Epidermal melanocyte (primary cell): ENCODE results near the gene HCFC1.

ENCODE experiments used
- DNase-seq: peaks from one replicate; pipeline ENCODE4 v3.0.0; 2011; ENCODE audit warnings: low spot score; ENCODE audit not compliant: insufficient read length

HCFC1 gene

DNA sequence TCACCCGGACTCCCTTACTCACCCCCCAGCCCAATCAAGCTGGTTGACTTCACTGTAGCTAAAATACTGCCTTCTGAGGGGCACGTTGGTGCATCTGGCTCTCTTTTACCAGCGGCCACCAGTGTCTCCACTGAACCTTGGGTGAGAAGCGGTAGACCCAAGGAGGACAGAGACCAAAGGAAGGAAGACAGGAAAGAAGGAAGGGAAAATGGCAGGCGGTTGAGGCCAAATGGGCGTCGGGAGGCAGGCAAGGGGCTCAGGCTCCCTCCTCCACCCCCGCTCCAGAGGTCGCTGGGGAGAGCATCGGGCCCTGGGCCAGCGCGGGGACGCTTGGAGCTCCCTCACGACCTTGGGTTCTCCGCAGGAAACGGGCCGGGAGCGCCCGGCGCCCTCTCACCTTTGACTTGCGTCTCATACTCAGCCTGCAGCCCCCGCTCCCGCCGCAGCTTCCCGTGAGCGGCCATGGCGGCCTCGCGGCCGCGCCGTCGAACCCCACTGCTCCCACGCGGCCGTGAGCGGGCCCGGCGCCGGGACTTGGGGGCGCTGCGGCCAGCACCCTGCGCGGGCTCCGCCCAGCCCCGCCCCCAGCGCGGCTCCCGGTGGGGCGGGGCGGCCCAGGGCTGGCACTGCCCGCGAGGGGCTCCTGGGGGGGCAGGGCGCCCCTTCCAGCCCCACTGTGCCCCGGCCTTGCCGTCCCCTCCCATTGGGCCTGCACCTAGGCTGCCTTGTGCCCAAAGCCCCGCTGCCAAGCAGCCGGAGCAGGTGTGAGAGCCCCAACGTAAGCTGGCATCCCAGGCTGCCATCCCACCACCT lies 45.7 kb downstream of the HCFC1 start, which contains the start of gene ARHGAP4:
Gene ARHGAP4 (minus strand): TSS at position 526 of the 813 bp plus-strand sequence. CDS start 62 bp downstream, at position 464.
- DNase-seq: no peak

DNA sequence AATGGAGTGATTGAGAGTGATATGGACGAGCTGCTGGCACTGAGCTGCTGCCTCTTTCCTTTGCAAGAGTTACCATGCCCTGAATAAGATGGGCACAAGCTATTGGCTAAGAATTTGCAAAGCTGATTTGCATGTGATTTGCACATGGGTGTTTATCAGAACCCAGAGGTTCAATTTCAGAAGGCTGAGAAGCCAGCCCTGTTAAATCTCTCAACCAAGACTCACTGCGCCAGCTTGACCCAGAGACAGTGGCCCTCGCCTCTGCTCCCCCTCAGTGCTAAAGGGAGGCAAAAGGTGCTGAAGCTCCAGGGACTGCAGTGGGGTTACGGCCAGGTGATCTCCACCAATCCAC lies 46.3 kb downstream of the HCFC1 start:
- DNase-seq: no peak

DNA sequence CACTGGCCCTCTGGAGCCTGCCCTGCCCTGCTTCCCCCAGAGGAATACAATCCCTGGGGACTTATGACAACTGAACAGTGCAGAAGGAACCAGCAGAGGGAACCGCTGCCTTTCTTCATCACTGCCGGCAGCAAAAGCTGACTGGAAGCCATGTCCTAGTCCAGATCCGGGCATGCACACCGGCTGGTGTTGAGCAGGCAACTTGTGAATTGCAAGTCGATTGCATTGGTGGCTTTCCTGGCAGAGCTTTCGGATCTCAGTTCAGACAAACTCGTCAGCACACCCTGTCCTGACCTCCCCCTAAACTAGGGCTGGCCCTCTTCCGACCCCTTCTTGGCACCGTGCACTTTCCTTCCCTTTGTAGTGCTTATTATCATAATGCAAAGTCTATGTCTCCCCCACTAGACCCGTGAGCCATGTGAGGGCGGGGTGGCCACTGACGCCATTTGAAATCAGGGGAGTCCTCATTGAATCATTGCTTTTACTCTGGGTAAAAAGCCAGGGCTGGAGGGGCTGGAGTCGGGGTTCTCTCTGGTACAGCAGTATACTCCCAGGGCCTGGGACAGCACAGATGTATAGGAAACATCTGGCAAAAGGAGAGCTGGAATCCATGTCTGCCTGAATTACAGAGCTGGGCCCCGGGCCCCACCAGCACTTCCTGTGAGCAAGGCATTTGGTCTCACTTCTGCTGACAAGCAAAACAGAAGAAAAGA lies 47.3 kb downstream of the HCFC1 start:
- peak; percentile 28 for DNase-seq

DNA sequence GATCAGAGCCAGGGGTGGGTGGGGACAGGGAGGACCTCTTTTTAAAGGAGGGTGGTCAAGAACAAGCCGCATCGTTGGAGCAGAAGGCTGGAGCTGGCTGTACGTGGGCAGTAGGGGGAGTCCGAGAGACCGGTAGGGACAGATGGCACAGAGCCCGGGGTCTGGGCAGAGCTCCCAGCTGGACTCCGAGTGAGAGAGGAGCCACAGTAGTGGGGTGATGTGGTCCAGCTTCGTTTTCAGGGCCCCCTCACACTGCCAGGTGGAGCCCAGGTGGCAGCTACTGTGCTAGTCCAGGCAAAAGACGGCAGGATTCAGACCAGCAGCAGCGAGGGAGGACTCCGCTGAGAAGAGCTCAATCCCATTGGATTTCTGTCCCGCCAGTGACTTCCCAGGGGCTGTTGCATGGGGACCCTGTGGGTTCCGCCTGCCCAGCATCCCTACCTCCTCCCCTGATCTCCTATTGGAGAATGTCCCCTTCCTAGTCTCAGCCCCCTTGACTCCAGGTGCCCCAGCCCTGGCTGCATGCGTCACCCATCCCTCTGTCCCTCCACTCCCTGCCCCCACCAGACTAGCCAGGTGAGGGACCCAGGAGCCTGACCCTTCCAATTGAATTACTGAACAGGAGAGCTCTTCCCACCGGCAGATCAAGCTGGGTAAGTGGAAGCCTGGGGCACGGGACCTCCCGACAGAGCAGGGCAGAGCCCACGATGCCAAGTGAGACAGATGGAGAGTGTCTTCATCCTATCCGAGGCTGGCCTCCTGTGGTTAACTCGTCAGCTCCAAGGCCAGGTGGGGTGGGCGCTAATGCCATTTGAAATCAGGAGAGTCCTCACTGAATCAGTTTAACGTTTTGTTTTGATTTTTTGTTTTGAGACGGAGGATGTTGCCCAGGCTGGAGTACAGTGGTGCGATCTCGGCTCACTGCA lies 48.4 kb downstream of the HCFC1 start:
- DNase-seq: peak; percentile 34

DNA sequence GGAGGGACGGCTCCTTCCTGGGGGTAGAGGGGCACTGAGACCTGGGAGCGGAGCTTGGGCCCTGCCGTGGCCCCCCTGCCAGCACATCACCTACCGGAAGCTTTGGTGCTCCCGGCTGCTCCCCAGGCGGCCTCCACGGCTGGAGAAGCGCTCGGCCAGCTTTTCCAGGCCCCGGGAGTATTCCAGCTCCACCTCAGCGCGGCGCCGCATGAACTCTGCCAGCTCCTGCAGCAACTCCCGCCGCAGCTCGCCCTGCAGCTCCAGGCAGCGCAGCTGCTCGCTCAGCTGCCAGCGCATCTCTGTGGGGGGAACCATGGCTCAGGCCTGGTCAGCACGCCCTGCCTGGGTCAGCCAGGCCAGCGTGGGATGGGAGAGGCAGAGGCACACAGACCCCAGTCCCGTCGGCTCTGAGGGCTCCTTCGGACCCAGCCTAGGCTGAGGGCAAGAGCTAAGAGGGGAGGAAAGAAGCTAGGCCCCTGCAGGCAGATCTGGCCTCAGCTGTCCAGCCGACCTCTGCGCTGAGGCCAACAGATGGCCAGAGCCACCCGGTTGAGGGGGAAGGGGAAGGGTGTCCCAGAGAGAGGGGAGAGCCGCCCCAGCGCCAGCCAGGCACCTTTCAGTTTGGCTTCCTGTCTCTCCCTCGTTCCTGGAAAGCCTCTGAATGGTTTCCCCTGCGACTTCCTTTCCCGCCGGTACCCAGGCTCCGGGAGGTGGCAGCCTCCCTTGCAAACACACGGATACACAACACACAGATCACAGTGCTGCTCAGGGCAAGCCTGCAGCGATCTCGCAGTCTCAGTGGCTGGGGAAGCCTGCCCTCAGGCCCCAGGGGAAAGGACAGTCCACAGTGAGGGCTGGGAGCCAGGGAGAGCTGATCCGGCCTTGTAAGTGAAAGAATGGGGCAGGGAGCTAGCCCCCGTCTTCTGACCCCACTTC lies 49.8 kb downstream of the HCFC1 start:
- DNase-seq: no peak

DNA sequence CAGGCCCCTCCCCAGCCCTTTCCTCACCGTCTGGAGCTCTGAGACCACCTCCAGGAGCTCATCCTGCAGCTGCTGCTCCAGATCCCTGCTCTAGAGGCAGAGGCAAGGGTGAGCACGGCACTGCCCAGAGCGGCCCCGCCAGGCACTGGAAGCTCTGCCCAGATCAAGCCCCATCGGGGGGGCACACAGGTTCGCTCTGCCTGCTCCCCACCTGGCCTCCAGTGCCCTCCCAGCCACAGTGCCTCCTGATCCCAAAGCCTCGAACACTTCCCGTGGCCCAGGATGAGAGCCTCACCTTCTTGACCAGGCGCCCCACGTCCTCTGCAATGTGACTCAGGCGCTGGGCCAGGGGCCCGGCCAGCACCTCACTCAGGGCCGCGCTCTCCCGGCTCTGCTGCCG lies 50.5 kb downstream of the HCFC1 start:
- no peak for DNase-seq

DNA sequence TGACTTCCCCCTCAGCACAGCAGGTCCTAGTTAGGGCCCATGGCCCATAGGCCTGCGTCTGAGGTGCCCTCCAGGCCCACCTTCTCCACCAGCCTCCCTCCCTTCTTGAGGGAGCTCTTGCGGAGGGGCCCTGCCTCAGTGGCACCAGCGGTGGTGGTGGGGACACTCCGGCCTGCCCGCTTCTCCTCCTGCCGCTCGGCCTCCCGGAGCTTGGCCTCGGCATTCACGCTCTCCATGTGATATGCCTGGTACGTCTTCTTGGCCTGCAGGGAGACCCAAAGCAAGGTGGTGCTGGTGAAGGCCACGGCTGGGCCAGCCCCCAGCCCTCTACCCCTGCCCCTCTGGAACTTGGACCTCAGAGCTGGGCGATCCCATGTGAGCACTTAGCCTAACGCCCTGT lies 51.1 kb downstream of the HCFC1 start:
- DNase-seq: no peak

DNA sequence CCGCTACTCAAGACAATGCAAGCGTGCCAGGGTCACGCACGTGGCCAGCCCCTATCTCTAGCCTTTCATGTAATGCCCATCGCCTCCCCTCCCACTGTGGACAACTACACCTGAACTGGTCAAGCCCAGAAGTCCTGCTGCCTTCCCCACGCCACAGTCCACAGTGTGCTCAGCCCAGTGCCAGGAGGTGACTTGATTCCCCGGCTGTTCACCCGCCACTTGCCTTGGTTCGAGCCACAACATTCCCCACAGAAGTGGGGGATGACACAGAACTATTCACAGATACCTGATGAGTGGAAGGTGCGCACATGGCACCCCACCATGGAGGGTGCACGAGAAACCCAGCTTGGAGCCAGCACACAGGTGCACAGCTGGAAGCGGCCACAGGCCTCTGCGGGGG lies 52.3 kb downstream of the HCFC1 start:
- no peak for DNase-seq

DNA sequence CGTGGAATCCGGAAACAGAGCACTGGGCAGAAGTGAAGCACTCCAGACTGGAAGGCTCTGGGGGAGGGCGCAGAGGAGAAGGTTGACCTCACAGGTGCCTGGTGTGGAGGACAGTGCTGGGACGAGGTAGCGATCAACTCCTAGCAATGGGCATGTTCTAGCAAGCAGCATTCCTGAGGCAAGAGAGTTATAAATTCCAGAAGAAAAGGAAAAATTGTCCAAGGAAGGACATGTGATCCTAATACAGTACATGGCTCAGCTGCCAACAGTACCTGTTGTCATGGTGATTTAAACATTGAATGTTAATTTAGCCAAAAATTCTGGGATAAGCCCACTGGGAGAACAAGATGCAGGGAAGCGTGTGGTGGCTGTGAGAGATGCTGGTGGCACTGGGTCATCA lies 53.7 kb downstream of the HCFC1 start:
- no peak for DNase-seq

DNA sequence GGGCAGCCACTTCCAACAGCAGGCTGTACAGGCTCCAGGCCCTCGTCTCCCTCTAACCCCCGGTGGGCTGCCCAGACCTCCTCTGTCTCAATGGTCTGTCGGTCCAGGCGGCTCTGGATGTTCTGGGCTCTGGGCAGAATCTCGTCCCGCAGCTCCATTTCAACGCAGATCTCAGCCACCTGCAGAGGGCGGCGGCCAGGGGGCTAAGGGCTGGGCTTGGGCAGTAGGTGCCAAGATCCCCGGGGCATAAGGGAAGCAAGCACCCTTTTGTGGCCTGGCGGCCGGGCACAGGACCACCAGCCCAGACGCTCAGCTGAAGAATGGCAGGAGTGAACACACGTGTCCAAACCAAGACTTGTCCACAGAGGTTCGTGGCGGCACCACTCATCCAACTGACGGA lies 57.9 kb downstream of the HCFC1 start:
- DNase-seq: no peak

DNA sequence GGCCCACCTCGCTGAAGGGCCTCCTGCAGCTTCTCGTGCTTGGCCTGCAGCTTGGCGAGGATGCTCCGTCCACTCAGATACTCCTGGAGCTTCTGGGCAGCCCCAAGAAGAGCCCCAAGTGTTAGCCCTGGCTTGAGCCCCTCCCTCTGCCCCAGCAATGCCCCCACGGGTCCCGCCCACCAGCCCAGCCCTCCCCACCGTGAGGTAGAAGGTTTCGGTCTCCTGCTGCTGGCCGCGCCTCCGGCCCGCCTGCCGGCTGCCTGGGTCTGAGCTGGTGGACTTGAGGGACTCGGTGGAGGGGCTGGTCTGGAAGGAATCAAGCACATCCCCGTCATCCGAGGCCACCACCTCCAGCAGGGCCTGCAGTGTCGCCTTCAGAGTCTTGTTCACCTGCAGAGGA lies 58.4 kb downstream of the HCFC1 start:
- DNase-seq: no peak

DNA sequence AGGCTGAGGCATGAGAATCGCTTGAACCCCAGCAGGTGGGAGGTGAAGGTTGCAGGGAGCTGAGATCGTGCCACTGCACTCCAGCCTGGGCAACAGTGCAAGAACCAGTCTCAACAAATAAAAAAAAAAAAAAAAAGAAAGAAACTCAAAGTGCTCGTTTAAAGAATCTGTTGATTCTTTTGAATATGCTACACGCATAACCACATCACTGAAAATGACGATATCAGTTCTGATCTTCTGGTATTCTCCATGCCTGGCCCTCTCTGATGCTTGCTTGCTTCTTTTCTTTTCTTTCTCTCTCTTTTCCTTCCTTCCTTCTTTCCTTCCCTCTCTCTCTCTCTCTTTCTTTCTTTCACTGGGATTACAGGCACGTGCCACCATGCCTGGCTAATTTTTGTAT lies 59.8 kb downstream of the HCFC1 start:
- DNase-seq: no peak

DNA sequence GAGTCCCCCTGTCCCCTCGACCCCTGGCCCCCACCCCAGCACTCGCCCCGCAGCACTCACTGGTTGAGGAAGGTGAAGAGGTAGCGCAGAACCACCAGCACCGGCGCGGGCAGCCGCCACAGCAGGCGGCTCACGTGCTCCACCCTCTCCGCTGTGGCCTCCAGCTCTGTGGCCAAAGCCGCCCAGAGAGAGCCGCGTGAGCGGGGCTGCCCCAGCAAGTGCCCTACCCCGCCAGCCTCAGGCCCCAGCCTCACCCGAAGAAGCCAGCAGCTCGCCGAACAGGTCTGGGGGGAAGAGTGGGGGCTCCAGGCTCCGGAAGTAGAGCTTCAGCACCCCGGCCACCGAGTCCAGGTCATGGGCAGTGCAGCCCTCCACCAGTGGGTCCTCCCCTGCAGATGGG lies 61.2 kb downstream of the HCFC1 start:
- DNase-seq: no peak

DNA sequence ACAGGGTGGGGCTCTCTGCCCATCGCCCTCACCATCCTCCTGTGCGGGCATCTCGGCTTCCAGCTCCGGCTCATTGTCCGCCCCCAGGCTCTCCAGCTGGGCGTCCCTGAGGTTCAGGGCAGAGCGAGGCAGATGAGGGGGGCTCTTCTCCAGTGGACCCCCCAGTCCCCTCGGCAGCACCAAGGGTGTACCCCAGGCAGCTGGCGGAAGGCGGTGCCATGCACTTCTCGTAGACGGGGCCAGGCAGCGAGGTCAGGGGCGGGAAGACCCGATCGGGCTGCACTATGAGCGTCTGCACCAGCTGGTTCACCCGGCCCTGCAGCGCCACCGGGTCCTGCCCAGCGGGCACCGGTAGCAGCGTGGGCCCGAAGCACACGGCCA lies 61.6 kb downstream of the HCFC1 start:
- DNase-seq: no peak

DNA sequence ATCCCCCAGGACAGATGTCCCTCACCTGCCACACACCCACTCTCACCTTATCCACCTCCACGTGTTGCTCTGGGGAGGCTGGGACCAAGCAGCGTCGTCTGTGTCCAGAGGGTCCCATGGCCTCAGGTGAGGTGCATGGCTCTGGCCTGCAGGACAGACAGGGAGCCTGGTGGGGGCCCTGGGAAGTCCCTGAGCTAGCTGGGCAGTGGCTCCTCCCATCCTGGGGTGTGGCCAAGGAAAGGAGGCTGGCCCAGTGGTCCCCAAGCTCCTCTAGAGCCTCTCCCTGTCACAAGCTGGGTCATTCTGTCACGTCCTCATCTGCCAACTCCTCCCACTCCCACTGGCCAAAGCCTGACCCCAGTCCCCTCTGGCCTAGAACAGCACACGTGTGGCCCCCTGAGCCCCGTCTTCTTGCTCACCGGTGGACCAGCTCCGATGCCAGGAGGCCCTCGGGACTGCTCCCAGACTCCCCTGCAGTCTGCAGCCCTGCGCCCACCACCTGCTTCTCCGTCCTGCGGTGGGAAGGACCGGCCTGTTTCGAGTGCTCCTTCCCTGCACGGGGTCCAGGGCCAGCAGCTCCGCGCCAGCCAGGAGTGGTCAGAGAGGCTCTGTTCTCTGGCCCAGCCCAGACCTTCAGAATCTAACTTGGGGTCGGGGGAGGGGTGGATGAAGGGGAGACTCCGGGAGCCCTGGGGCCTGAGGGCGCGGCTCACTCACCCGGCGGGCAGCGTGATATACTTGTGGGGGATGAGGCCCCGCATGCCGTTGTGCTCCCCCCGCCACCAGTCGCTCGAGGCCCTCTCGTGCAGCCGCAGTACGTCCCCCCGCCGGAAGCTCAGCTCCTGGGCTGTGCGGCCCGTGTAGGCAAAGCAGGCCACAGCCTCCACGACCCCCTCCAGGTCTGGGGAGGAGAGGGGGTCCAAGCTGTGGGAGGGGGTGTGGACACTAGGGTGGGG lies 62.3 kb downstream of the HCFC1 start:
- no peak for DNase-seq

DNA sequence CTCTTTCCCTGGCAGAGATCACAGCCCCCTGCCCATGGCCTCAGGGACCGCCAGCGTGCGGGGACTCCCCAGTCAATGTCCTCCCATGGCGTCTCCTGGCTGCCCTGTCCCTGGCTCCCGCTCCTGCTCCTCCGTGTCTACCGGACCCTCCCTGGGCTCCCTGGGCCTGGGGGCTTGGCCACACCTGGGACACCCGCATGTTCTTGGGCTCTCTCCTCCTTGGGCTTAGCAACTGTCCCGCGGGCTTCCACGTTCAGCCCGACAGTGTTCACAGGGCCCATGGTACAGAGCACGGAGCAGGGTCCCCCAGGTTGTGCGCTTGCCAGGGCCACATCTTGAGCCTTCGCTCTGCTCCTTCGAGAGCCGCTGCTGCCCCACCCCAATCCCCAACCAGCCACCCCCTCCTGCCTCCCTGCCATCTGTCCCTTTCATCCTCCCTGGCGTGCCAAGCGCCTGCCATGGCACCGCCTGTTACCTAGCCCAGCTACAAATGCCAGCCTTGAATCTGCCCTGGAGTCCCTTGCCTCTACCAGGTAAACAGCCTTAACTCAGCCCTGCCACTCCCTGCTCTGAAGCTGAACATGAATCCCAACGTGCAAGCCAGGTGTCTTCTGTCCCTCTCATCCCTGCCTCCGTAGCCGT lies 63.3 kb downstream of the HCFC1 start:
- DNase-seq: no peak

DNA sequence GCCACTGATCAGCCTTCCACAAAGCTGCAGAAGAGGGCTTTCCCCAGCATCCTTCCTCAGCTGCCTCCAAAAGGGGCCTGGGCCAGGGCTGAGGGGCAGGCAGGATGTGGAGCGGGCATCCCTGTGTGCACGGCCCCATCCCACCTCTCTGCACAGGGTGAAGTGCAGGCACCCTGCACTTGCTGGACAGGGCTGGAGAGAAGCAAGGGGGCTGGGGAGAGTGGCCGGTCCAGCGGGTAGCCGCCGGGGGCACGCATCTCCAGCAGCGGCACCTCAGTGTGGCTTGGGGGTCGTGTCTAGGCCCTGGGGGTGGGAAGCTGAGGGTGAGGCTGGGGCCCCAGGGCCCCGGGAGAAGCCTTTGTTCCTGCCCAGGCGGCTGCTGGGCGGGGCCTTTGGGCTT lies 64.2 kb downstream of the HCFC1 start:
- no peak for DNase-seq

DNA sequence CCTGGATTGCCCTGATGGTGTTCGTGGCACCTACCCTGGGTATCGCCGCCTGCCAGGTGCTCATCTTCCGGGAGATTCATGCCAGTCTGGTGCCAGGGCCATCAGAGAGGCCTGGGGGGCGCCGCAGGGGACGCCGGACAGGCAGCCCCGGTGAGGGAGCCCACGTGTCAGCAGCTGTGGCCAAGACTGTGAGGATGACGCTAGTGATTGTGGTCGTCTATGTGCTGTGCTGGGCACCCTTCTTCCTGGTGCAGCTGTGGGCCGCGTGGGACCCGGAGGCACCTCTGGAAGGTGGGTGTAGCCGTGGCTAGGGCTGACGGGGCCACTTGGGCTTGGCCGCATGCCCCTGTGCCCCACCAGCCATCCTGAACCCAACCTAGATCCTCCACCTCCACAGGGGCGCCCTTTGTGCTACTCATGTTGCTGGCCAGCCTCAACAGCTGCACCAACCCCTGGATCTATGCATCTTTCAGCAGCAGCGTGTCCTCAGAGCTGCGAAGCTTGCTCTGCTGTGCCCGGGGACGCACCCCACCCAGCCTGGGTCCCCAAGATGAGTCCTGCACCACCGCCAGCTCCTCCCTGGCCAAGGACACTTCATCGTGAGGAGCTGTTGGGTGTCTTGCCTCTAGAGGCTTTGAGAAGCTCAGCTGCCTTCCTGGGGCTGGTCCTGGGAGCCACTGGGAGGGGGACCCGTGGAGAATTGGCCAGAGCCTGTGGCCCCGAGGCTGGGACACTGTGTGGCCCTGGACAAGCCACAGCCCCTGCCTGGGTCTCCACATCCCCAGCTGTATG lies 65.3 kb downstream of the HCFC1 start:
- no peak for DNase-seq
